GM12872 (cell line): ENCODE data around the gene JPH4.

Experiments
- TF ChIP-seq, protein P1 (sequence below): IDR thresholded peaks from 3 replicates; pipeline ENCODE4 v1.5.1; 2011; ENCODE audit warnings: low read depth, mild to moderate bottlenecking, low read length, moderate library complexity; ENCODE audit not compliant: insufficient read depth

JPH4 gene

DNA sequence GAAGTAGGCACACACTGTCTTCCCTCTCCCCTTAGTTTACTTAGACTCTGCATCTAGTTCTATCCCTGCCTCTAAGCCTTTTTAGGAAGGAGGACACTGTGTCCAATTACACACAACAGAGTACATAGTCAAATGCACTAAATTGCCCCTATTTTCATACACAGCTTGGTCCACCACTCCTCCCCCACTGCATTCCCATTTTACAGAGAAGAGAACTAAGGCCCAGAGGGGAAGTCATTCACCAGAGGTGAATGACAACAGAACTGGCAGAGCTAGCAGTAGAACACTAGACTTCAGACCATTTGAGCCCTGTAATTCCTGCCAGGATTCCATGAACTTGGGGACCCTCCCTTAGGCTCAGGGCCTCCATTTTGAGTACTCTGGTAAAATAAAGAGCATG, 1.1 kb upstream of the JPH4 start:
- TF ChIP-seq, protein P1, sequence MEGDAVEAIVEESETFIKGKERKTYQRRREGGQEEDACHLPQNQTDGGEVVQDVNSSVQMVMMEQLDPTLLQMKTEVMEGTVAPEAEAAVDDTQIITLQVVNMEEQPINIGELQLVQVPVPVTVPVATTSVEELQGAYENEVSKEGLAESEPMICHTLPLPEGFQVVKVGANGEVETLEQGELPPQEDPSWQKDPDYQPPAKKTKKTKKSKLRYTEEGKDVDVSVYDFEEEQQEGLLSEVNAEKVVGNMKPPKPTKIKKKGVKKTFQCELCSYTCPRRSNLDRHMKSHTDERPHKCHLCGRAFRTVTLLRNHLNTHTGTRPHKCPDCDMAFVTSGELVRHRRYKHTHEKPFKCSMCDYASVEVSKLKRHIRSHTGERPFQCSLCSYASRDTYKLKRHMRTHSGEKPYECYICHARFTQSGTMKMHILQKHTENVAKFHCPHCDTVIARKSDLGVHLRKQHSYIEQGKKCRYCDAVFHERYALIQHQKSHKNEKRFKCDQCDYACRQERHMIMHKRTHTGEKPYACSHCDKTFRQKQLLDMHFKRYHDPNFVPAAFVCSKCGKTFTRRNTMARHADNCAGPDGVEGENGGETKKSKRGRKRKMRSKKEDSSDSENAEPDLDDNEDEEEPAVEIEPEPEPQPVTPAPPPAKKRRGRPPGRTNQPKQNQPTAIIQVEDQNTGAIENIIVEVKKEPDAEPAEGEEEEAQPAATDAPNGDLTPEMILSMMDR = no peak

DNA sequence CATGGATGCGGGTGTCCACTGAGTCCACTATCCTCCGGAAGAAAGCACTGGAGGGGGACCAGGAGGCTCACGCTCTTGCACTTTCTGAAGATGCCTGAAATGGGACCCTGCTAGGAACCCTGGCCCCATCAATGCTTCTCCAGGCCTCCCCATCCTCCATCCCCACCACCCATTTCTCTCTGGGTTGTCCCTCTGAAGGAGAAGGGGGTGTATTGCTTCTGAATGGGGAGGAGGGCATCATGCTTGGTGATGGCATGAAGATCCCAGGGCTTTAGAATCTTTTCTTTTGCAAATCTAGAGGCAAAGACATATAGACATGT, 681 bp upstream of the JPH4 start:
- TF ChIP-seq, protein P1 = no peak

DNA sequence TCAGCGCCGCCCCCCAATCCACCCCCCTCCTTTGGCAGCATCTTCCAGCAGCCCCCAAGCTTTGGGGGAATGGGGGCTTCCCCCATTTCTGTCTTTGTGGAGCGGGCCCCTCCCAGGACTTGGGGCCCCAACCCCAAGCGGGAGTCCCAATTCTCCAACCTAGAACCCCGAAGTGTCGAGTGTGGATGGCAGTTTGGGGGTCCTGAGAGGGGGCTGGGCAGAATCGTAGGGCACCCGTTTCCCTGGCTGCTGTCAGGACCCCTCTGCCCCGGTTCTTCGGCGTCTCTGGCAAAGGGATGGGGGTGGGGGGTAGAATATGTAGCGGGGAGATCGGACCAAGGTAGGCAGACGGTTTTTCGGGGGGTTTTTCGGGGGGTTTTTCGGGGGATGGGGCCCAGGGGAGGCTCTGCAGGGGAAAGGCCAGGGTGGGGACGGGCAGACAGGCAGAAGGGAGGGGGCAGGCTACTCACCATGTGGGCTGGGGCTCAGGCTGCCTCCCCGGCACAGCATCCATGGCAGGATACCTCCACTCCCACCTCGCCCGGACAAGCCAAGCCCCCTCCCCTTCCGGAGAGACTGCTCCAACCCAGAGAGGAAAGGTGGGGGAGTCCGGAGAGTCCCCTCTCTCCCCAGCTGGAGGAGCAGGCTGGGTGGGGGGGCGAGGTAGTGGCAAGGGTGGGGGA, 739 bp downstream of the JPH4 start:
- TF ChIP-seq, protein P1 = no peak

DNA sequence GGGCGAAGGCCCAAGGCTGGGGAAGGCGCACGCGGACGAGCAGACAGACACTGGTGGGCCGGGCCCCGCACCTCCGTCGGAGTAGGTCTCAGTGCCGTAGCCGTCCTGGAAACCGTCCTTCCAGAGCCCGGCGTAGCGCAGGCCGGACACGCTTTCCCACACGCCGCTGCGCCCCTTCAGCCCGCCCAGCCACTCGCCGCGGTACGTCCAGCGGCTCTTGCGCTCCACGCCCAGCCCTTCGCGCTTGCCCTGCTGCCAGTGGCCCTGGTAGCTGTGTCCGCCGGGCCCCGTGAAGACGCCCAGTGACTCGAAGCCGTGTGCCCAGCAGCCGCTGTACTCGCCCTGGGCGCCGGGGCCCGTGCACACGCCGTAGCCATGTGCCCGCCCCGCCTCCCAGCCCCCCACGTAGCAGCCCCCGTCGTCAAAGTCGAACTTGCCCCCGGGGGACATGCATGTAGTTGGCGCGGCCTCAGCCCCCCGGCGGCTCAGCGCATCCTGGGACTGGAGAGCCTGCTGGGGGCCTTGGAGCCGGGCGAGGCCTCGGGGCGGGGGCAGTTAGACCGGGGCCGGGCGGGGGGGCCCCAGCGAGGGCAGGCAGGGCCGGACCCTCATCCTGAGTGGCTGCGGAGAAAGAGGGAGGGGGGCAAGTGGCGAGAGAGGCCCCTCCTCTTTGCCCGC, 1.4 kb downstream of the JPH4 start:
- TF ChIP-seq, protein P1 = no peak

DNA sequence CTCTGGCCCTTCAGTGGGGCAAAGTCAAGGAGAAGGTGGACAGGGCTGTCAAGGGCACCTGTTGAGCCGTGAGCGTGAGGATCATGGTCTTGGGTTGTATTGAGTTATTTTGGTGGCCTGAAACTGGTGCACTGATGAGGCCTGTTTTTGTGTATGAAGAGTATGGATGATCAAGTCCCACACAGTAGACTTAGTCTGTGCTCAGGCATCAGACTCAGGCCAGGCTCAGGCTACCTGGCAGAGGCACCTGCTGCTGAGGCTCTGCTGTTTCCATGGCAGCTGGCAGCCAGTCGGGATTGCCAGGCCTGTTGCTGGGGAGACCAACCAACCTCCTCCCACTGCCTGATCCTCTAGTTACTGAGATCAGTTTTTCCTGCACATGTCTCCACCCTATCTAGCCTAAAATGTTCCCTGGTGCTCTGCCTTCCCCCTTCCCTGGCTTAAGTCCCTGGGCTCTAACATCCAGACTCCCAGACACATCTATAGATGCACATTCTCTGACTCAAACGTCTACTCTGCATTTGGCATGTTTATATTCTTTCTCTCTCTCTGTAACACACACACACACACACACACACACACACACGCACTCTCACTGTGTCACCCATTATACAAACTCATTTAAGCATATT, 5.1 kb downstream of the JPH4 start:
- TF ChIP-seq, protein P1 = no peak

DNA sequence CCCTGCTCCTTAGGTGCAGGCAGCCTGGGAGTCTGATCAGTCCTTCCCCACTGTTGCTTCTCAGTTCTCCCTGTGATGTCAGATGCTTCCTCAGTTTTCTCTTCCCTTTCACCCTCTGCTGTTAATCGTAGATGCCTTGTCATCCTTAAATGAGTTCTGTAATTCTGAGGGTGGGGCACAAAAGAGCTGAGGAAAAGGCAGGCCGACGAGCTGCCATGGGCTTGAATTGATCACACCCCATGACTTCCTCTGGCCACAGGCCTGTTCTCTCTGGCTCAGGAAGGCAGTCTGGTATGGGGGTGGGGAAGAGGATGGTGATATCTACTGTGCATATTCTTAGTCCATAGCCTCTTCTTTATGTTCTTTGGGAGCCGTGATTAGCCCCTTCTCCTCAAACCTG, 5.8 kb downstream of the JPH4 start:
- TF ChIP-seq, protein P1 = no peak

DNA sequence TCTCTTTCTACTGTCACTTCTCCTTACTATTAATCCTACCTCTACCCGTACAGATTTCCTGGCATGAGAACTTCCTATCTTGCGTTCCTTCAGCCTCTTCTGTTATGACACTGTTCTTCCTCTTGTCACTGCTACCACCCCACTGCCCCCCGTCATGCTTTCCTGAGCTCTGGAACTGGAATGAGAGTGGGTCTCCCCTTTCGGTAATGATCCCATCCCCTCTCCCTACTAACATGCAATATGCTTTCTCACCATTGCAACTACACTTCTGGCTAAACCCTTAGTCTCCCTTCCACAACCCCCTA, 6.1 kb downstream of the JPH4 start:
- TF ChIP-seq, protein P1 = no peak
